Thymus (tissue), 11 donors: ENCODE data around the gene GPD2. TPM values are rescaled to one million over a fixed set of nuclear protein-coding genes. Genes with fewer than 3 reads are reported as not detected.
"Not testable (repeated sequence)": the region's sequence is repeated elsewhere in the genome, so short reads cannot be mapped to it uniquely, and the experiment has no call there.

Source experiments
- DNase-seq, 9 donors: peaks; one replicate each; pipeline ENCODE4 v3.0.0-alpha.2; 2013; ENCODE audit warnings: low spot score in 9 of 9, low read depth in 6 of 9, missing footprints in 1 of 9
- H3K27ac ChIP-seq, 2 donors: one replicate each; pipeline ENCODE4 v1.5.1; 2013; ENCODE audit warnings: control low read depth in 1 of 2, low read depth in 1 of 2, low read length in 1 of 2, mild to moderate bottlenecking in 1 of 2, moderate library complexity in 1 of 2
- H3K27me3 ChIP-seq, 2 donors: one replicate each; pipeline ENCODE4 v1.5.1; 2013; ENCODE audit warnings: low read length in 1 of 2; ENCODE audit not compliant: control insufficient read depth in 2 of 2, insufficient read depth in 1 of 2
- H3K36me3 ChIP-seq, 2 donors: one replicate each; pipeline ENCODE4 v1.5.1; 2013; ENCODE audit warnings: low read length in 1 of 2, mild to moderate bottlenecking in 1 of 2, moderate library complexity in 1 of 2; ENCODE audit not compliant: control insufficient read depth in 2 of 2, insufficient read depth in 2 of 2
- H3K4me1 ChIP-seq, 2 donors: one replicate each; pipeline ENCODE4 v1.5.1; 2013; ENCODE audit warnings: low read length in 2 of 2; ENCODE audit not compliant: control insufficient read depth in 2 of 2, insufficient read depth in 2 of 2
- H3K4me3 ChIP-seq, 2 donors: one replicate each; pipeline ENCODE4 v1.5.1; 2013; ENCODE audit warnings: low read length in 2 of 2, control low read depth in 1 of 2, mild to moderate bottlenecking in 1 of 2
- H3K9me3 ChIP-seq, 2 donors: one replicate each; pipeline ENCODE4 v1.5.1; 2013; ENCODE audit warnings: low read length in 1 of 2, mild to moderate bottlenecking in 1 of 2; ENCODE audit not compliant: control insufficient read depth in 2 of 2, insufficient read depth in 1 of 2
- WGBS: extraction: QIAGEN DNeasy Blood & Tissue Kit; methylation state at CpG from one replicate; pipeline ENCODE4 v1.1.7; 2013; 5-methylcytosine and 5-hydroxymethylcytosine counted together
- polyA plus RNA-seq: library from polyadenylated mRNA; stranded (reverse); fragments of 200-250 nt; gene quantifications from one replicate; pipeline ENCODE4 v1.2.3, GENCODE V29; 2013
- total RNA-seq: library from RNA; stranded (reverse); fragments of 120-200 nt; gene quantifications from one replicate; pipeline ENCODE4 v1.2.4, GENCODE V29; 2013
- donor health status: healthy.

The GPD2 gene
- total and polyA plus RNA-seq, 2 donors, result 6.5 to 19.6 TPM

DNA sequence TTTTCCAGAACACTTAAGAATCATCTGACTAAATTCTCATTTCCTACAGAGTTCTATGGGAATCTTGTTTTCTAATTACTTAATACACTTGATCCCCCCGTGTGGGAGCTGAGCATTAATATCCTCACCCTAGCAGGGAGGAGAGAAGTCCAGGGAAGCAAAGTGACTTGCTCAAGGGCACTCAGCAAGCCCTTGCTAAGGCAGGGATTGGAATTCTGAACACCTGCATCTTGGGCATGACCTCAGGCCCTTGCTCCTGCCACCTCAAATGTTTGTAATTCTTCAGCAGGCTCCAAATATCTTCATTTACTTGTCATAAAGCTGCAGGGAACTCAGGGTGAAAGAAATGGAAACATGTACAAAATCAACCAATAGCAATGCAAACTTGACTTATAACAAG, 162.4 kb downstream of the GPD2 start:
- Histone ChIP-seq H3K27ac (no peak overlapping the region), H3K4me3 (no peak overlapping the region), H3K27me3 (no peaks in the 10 kb centered on the region), H3K4me1 (no peaks in the 10 kb centered on the region), H3K36me3 (no peaks in the 10 kb centered on the region), H3K9me3 (no peaks in the 10 kb centered on the region)
- WGBS, result 69% methylated on average over 1 of the region's 1 CpG
- DNase-seq, result no peak

DNA sequence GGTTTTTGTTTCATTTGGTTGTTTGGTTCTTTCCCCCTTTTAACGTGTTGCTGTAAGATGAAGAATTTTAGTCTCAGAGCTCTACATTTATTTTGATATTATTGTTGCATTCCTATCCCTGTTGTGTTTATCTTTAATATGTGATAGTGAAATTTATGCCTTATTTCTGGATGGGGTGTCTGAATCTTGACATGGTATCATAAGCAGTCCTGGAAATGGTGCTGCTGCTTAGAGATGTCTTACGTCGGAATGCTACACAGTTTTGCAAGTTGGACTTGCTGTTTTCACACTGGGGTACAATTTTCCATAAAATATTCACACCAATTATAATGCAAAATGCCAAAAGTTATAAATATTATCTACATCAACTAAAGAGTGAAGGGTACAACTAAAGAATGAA, 164.0 kb downstream of the GPD2 start:
- Histone ChIP-seq H3K4me3 (no peak overlapping the region), H3K27me3 (no peaks in the 10 kb centered on the region), H3K36me3 (no peaks in the 10 kb centered on the region), H3K9me3 (no peaks in the 10 kb centered on the region), H3K4me1 (no peaks in the 10 kb centered on the region), H3K27ac (no peak overlapping the region)
- 96% methylated on average over 3 of the region's 3 CpGs for WGBS
- no peak for DNase-seq

DNA sequence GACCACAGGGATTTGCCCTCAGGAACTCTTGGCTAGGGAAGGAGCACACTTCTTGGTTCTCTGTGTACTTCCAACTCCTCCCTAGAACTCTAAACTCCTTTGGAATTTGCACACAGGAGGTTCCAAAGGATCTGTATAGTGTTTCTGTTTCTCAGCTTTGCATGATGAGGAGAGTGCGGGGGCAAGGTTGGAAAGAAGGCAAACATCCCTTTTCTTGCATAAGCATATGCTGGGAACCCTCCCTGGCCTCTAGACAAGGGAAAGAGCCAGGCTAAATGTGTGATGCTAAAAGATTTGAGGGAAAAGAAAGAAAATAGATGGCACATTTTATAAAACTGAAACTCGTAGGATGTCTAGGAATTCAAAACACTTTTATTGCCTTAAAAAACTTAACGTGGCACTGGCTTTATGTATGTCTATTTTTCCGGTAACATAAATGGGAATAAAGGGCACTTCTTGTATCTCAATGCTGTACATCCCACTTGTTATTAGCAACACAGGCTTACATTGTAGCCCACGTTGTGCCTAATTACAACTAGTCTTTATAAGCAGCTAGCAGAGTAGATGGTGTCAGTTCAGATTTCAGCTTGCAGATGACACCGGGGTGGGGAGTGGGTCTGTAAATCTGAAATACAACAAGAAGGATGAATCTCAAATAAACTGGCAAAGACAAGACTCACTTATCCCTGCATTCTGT, 165.8 kb downstream of the GPD2 start:
- Histone ChIP-seq H3K4me3 (no peak overlapping the region), H3K36me3 (no peaks in the 10 kb centered on the region), H3K9me3 (no peaks in the 10 kb centered on the region), H3K27me3 (no peaks in the 10 kb centered on the region), H3K27ac (no peak overlapping the region), H3K4me1 (no peaks in the 10 kb centered on the region)
- DNase-seq, result no peak
- WGBS, result 94% methylated on average over 6 of the region's 6 CpGs

DNA sequence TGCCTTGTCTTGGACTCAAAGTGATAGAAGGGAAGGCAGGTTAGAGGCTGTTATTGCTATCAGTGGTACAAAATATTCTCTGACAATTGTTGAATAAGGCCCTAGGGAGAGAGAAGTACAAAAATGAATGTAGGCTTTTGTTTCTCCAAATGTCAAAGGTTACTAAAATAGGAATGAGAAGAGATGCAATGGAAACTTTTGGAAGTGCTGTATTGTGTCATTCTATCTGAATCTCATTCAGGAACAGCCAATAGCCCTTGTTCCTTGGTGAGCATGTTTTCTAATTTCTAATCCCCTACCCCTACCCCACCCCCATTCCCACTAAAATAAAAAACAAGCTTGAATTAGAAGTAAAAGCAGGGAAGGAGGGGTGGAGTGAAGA, 166.4 kb downstream of the GPD2 start:
- Histone ChIP-seq H3K27ac (no peak overlapping the region), H3K4me1 (no peaks in the 10 kb centered on the region), H3K36me3 (no peaks in the 10 kb centered on the region), H3K4me3 (no peak overlapping the region), H3K9me3 (no peaks in the 10 kb centered on the region), H3K27me3 (no peaks in the 10 kb centered on the region)
- no peak for DNase-seq

DNA sequence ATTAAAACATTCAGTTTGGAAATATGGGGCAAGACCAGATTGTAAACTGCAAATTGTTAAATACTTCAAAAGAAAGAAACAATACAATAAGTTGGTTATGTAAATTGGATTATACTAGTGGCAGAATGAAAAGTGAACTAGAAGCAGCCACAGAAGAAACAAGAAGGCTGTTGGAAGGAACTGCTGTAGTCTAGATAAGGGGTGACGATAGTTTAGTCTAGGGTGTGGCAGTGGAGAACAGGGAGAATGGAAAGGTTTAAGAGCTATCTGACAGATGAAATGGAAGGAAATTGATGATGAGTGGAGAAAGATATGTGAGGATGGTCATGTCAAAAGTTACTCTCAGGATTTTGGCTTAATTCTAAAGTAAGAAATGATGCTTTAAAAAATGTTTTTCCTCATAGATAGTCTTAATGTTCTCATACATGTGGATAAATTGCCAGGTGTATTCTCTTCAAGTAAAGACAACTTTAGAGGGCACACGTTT, 179.7 kb downstream of the GPD2 start:
- WGBS, result 75% methylated on average over 2 of the region's 2 CpGs

DNA sequence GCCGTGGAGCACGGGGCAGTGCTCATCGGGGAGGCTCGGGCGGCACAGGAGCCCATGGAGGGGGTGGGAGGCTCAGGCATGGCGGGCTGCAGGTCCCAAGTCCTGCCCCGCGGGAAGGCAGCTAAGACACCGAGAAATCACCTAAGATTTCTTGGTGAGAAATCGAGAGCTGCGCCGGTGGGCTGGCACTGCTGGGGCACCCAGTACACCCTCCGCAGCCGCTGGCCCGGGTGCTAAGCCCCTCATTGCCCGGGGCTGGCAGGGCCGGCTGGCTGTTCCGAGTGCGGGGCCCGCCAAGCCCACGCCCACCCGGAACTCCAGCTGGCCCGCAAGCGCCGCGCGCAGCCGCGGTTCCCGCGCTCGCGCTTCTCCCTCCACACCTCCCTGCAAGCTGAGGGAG, 181.9 kb downstream of the GPD2 start:
- H3K36me3 ChIP-seq, H3K9me3 ChIP-seq, H3K4me3 ChIP-seq, DNase-seq, H3K27ac ChIP-seq, H3K27me3 ChIP-seq, H3K4me1 ChIP-seq: not testable (repeated sequence)
- 99% methylated on average over 33 of the region's 33 CpGs for WGBS

More for the DNA sequence above, 179.7 kb downstream of the GPD2 start:
- DNase-seq, result no peak
- H3K4me3 ChIP-seq, result no peak overlapping the region
- no peaks in the 10 kb centered on the region for H3K27me3 ChIP-seq
- no peaks in the 10 kb centered on the region for H3K4me1 ChIP-seq
- no peaks in the 10 kb centered on the region for H3K36me3 ChIP-seq
- no peak overlapping the region for H3K27ac ChIP-seq
- no peaks in the 10 kb centered on the region for H3K9me3 ChIP-seq

DNA sequence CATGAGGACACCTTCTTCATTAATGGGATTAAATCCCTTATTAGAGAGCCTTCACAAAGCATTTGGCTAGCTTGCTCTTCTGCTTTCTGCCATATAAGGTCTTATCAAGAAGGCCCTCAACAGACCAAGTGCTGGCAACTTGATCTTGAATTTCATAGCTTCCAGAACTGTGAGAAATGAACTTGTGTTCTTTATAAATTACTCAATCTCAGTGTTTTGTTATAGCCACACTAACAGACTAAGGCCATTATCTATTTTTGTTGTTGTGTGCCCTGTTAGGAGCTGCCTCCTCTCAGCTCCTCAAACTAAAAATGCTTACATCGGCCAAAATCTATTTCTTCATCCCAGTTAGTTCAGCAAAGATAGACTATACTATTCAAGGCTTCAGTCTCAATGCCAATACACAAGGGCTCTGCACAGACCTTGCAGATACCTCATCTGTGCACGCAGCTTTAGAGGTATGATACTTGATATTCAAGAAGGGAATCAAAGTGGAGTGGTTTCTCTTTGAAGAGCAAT, 182.9 kb downstream of the GPD2 start:
- Histone ChIP-seq H3K27me3 (no peaks in the 10 kb centered on the region), H3K9me3 (no peaks in the 10 kb centered on the region), H3K4me3 (no peak overlapping the region), H3K36me3 (no peaks in the 10 kb centered on the region), H3K4me1 (no peaks in the 10 kb centered on the region), H3K27ac (no peak overlapping the region)
- no peak for DNase-seq
- WGBS, result 88% methylated on average over 2 of the region's 2 CpGs

DNA sequence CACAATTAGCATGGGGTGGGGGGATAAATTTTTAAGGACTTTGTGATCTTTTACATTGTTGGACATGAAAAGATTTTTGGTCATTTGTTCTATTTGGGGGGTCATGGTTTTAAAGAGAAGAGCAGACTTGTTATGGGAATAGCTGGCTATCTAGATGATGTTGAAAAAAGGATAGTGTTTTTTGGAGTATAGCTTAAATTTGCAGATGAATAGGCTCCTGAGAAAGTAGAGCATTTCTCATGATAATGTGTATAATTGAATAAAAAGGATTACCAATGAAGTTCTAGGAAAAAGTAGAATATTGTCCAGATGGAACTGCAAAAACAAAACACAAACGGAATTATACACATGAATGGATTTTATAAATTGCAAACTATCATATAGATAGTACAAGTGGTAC, 186.3 kb downstream of the GPD2 start:
- DNase-seq, result no peak
- no peaks in the 10 kb centered on the region for H3K9me3 ChIP-seq
- 96% methylated on average over 1 of the region's 1 CpG for WGBS

DNA sequence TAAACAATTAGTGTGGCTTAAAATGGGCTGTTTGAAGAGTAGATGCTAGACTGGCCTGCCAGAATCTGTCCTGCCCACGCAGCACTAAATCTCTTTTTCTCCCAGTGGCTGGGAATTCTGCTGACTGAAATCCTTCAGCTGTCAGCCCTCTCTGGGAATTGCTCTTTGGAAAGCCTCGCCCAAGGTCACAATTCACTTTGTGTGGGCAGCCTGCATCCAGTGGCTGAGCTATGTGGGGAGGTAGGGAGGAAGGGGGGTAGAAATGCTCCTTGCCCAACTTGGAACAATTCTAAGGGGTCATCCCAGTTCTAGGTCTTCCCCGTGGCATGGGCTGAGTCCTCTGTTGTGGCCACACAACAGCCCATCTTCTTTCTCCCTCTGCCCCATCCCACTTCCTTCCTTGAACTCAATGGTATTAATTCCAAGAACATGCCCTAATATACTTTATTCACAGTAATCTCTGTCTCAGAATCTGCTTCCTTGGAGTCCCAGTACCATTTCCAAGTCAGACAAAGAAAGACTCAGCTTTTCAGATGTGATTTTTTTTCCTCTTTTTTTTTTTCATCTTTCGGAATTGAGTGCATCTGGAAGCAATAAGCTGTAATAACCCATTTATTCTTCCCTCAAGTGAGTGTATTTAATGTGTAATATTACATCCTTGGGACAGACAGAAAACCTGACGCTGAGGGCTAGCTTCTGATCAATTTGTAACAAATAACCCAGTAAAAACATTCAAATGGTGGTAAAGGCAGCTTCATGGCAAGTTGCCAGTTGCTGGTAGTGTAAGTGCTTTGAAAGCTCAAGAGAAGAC, 189.4 kb downstream of the GPD2 start:
- DNase-seq, result no peak
- Histone ChIP-seq H3K4me3 (no peak overlapping the region), H3K36me3 (no peaks in the 10 kb centered on the region), H3K9me3 (no peaks in the 10 kb centered on the region), H3K27ac (no peak overlapping the region), H3K27me3 (no peaks in the 10 kb centered on the region), H3K4me1 (no peaks in the 10 kb centered on the region)
- WGBS, result 84% methylated on average over 5 of the region's 5 CpGs

More for the DNA sequence above, 186.3 kb downstream of the GPD2 start:
- Histone ChIP-seq H3K4me3 (no peak overlapping the region), H3K36me3 (no peaks in the 10 kb centered on the region), H3K27ac (no peak overlapping the region), H3K27me3 (no peaks in the 10 kb centered on the region), H3K4me1 (no peaks in the 10 kb centered on the region)
